Smooth muscle cell (in vitro differentiated cells): ENCODE results near the gene POU6F2. TPM values are rescaled to one million over a fixed set of nuclear protein-coding genes. Genes with fewer than 3 reads are reported as not detected.

Experiments used
- DNase-seq: peaks from one replicate; lab custom pipeline; 2025; ENCODE audit not compliant: unreplicated experiment; lab: John Stamatoyannopoulos, UW
- H2AFZ ChIP-seq: fragments of 200-600 bp; sonication (generic); 2 replicates; pipeline ENCODE4 v1.6.0; 2016; ENCODE audit warnings: antibody characterized with exemption, low read depth, mild to moderate bottlenecking
- H3F3A ChIP-seq: fragments of 200-600 bp; sonication (generic); 2 replicates; pipeline ENCODE4 v1.6.0; 2017; ENCODE audit warnings: antibody characterized with exemption, low read depth
- H3K27ac ChIP-seq: fragments of 200-600 bp; sonication (generic); 2 replicates; pipeline ENCODE4 v1.5.1; 2016; ENCODE audit warnings: low read depth, mild to moderate bottlenecking
- H3K27me3 ChIP-seq: fragments of 200-600 bp; sonication (generic); 2 replicates; pipeline ENCODE4 v1.6.1; 2016; ENCODE audit warnings: low read depth, mild to moderate bottlenecking
- H3K36me3 ChIP-seq: fragments of 200-600 bp; sonication (generic); 2 replicates; pipeline ENCODE4 v1.5.1; 2016; ENCODE audit warnings: low read depth
- H3K4me1 ChIP-seq: fragments of 200-600 bp; sonication (generic); 2 replicates; pipeline ENCODE4 v1.5.1; 2016; ENCODE audit warnings: low read depth
- H3K4me2 ChIP-seq: fragments of 200-600 bp; sonication (generic); 2 replicates; pipeline ENCODE4 v1.6.0; 2016; ENCODE audit warnings: mild to moderate bottlenecking
- H3K4me3 ChIP-seq: fragments of 200-600 bp; sonication (generic); 2 replicates; pipeline ENCODE4 v1.5.1; 2016; ENCODE audit warnings: mild to moderate bottlenecking
- H3K79me2 ChIP-seq: fragments of 200-600 bp; sonication (generic); 2 replicates; pipeline ENCODE4 v1.6.0; 2016; ENCODE audit warnings: low read depth, mild to moderate bottlenecking
- H3K9ac ChIP-seq: fragments of 200-600 bp; sonication (generic); 2 replicates; pipeline ENCODE4 v1.6.0; 2016; ENCODE audit warnings: low read depth
- H3K9me3 ChIP-seq: fragments of 200-600 bp; sonication (generic); replicated peaks from 2 replicates; pipeline ENCODE4 v1.5.1; 2016; ENCODE audit warnings: low read depth
- H4K20me1 ChIP-seq: fragments of 200-600 bp; sonication (generic); 2 replicates; pipeline ENCODE4 v1.6.0; 2016; ENCODE audit warnings: low read depth
- CTCF ChIP-seq: fragments of 200-600 bp; sonication (generic); IDR thresholded peaks from 2 replicates; pipeline ENCODE4 v1.5.1; 2017; ENCODE audit warnings: borderline replicate concordance, mild to moderate bottlenecking, antibody characterized with exemption; ENCODE audit not compliant: insufficient read depth, poor library complexity, severe bottlenecking
- WGBS: methylation state at CpG from one replicate; pipeline ENCODE4 v1.1.7; 2016; ENCODE audit warnings: low lambda C conversion rate; 5-methylcytosine and 5-hydroxymethylcytosine counted together
- polyA plus RNA-seq: library from polyadenylated mRNA; unstranded; fragments of >200 nt; fragmentation: Nextera tagmentation; extraction: Ambion mirVana; gene quantifications from 2 replicates; pipeline ENCODE4 v1.2.1, GENCODE V29; 2016
- total RNA-seq: library from RNA; depleted of rRNA; stranded (reverse); fragments of >200 nt; gene quantifications from 2 replicates; pipeline ENCODE4 v1.2.3, GENCODE V29; 2014

The POU6F2 gene
- total and polyA plus RNA-seq, 2 experiments from 2014 or later, result 1.2 TPM

- no peak overlapping the region for H3K27ac ChIP-seq
- H2AFZ ChIP-seq, result no peak overlapping the region
- no peak overlapping the region for H3K9ac ChIP-seq
- H3K27me3 ChIP-seq, result no peaks in the 10 kb centered on the region
- no peak overlapping the region for H3K4me3 ChIP-seq
- TF ChIP-seq CTCF, result no peak
- no peaks in the 10 kb centered on the region for H3F3A ChIP-seq
- H3K36me3 ChIP-seq, result no peaks in the 10 kb centered on the region
- H4K20me1 ChIP-seq, result no peaks in the 10 kb centered on the region
- H3K4me1 ChIP-seq, result no peaks in the 10 kb centered on the region
- no peak overlapping the region for H3K4me2 ChIP-seq
- DNase-seq, result no peak
- 82% methylated on average over 2 of the region's 2 CpGs for WGBS
- H3K79me2 ChIP-seq, result no peaks in the 10 kb centered on the region
- no peaks in the 10 kb centered on the region for H3K9me3 ChIP-seq
Observed at GRCh38 chr7:39043531-39043930, 65.8 kb downstream of the POU6F2 start.

GRCh38 chr7:39044489-39044888 is 66.8 kb downstream of the POU6F2 start:
- DNase-seq, result no peak
- Histone ChIP-seq H4K20me1 (no peaks in the 10 kb centered on the region), H3F3A (no peaks in the 10 kb centered on the region), H3K4me2 (no peak overlapping the region), H3K4me1 (no peaks in the 10 kb centered on the region), H3K79me2 (no peaks in the 10 kb centered on the region), H3K9ac (no peak overlapping the region), H2AFZ (no peak overlapping the region), H3K9me3 (no peaks in the 10 kb centered on the region), H3K27me3 (no peaks in the 10 kb centered on the region), H3K27ac (no peak overlapping the region), H3K36me3 (no peaks in the 10 kb centered on the region), H3K4me3 (no peak overlapping the region)
- 89% methylated on average over 4 of the region's 4 CpGs for WGBS
- no peak for TF ChIP-seq CTCF

GRCh38 chr7:39045231-39045630 is 67.5 kb downstream of the POU6F2 start:
- no peak overlapping the region for H3K9ac ChIP-seq
- H3K27ac ChIP-seq, result no peak overlapping the region
- no peak overlapping the region for H3K4me3 ChIP-seq
- no peaks in the 10 kb centered on the region for H3K27me3 ChIP-seq
- no peaks in the 10 kb centered on the region for H4K20me1 ChIP-seq
- WGBS, result 41% methylated on average over 1 of the region's 1 CpG
- H3K79me2 ChIP-seq, result no peaks in the 10 kb centered on the region
- H2AFZ ChIP-seq, result no peak overlapping the region
- H3F3A ChIP-seq, result no peaks in the 10 kb centered on the region
- H3K4me1 ChIP-seq, result no peaks in the 10 kb centered on the region
- H3K36me3 ChIP-seq, result no peaks in the 10 kb centered on the region
- H3K4me2 ChIP-seq, result no peak overlapping the region
- DNase-seq, result no peak
- no peaks in the 10 kb centered on the region for H3K9me3 ChIP-seq
- no peak for TF ChIP-seq CTCF

GRCh38 chr7:39051279-39051678 is 73.6 kb downstream of the POU6F2 start:
- H3K4me3 ChIP-seq, result no peak overlapping the region
- H3K27ac ChIP-seq, result no peak overlapping the region
- H3K79me2 ChIP-seq, result no peaks in the 10 kb centered on the region
- H2AFZ ChIP-seq, result no peak overlapping the region
- no peaks in the 10 kb centered on the region for H3K36me3 ChIP-seq
- peaks cover 6% of the 10 kb centered on the region for H3K9me3 ChIP-seq
- no peak overlapping the region for H3K4me2 ChIP-seq
- TF ChIP-seq CTCF, result no peak
- H3K27me3 ChIP-seq, result no peaks in the 10 kb centered on the region
- H3F3A ChIP-seq, result no peaks in the 10 kb centered on the region
- no peaks in the 10 kb centered on the region for H4K20me1 ChIP-seq
- no peak for DNase-seq
- H3K4me1 ChIP-seq, result peaks cover 3% of the 10 kb centered on the region
- WGBS, result 88% methylated on average over 1 of the region's 1 CpG
- H3K9ac ChIP-seq, result no peak overlapping the region
